Measurements from ENCODE around the gene ST7.
A peak's percentile ranks its signal among the peaks of the same experiment; 100 is the strongest.
"Not testable (repeated sequence)": the region's sequence is repeated elsewhere in the genome, so short reads cannot be mapped to it uniquely, and the experiment has no call there.

ST7 gene

GRCh38 chr7:117025891-117026290 lies 72.6 kb downstream of the ST7 start:
- no peak for TF ChIP-seq OSR1 (CRISPR knock-in tag; IDR thresholded peaks at IDR 0.05)
- TF ChIP-seq POU6F1 (CRISPR knock-in tag; IDR thresholded peaks at IDR 0.05; ENCODE audit: borderline replicate concordance, low read depth) = no peak
- TF ChIP-seq ZFP30 (CRISPR knock-in tag; IDR thresholded peaks at IDR 0.05) = no peak
- TF ChIP-seq BACH2 (CRISPR knock-in tag; IDR thresholded peaks at IDR 0.05; ENCODE audit: borderline replicate concordance) = no peak
- TF ChIP-seq ZFP3 (CRISPR knock-in tag; IDR thresholded peaks at IDR 0.05) = no peak
- TF ChIP-seq CREB5 (CRISPR knock-in tag; IDR thresholded peaks at IDR 0.05; ENCODE audit: low read depth) = no peak
- no peak for TF ChIP-seq TCF4 (CRISPR knock-in tag; IDR thresholded peaks at IDR 0.05; ENCODE audit: borderline replicate concordance)
- TF ChIP-seq ISL1 (CRISPR knock-in tag; IDR thresholded peaks at IDR 0.05) = no peak
- no peak for TF ChIP-seq TSHZ2 (CRISPR knock-in tag; IDR thresholded peaks at IDR 0.05)
- TF ChIP-seq GLIS3 (CRISPR knock-in tag; IDR thresholded peaks at IDR 0.05) = no peak
- no peak for TF ChIP-seq SNAI2 (CRISPR knock-in tag; IDR thresholded peaks at IDR 0.05)
- TF ChIP-seq CSDC2 (CRISPR knock-in tag; IDR thresholded peaks at IDR 0.05) = no peak
- TF ChIP-seq RARB (CRISPR knock-in tag; IDR thresholded peaks at IDR 0.05) = no peak
- TF ChIP-seq ZC3H10 (CRISPR knock-in tag; IDR thresholded peaks at IDR 0.05) = no peak
- TF ChIP-seq CSRNP3 (CRISPR knock-in tag; IDR thresholded peaks at IDR 0.05) = no peak
- no peak for TF ChIP-seq TOX (CRISPR knock-in tag; IDR thresholded peaks at IDR 0.05; ENCODE audit: borderline replicate concordance)
- TF ChIP-seq ESRRG (CRISPR knock-in tag; IDR thresholded peaks at IDR 0.05) = no peak
- ATAC-seq = no peak

- ATAC-seq = not testable (repeated sequence)
These were observed 77.0 kb downstream of the ST7 start for GRCh38 chr7:117030346-117030745.

- TF ChIP-seq ZNF8 (CRISPR knock-in tag; IDR thresholded peaks at IDR 0.05) = peak; percentile 83
These were observed 77.5 kb downstream of the ST7 start for GRCh38 chr7:117030793-117031192.

GRCh38 chr7:117032810-117033209 lies 79.5 kb downstream of the ST7 start:
- ATAC-seq = no peak
- no peak for TF ChIP-seq BACH2 (CRISPR knock-in tag; IDR thresholded peaks at IDR 0.05; ENCODE audit: borderline replicate concordance)
- no peak for TF ChIP-seq POU6F1 (CRISPR knock-in tag; IDR thresholded peaks at IDR 0.05; ENCODE audit: borderline replicate concordance, low read depth)
- no peak for TF ChIP-seq PATZ1 (CRISPR knock-in tag; IDR thresholded peaks at IDR 0.05; ENCODE audit: borderline replicate concordance)

More at GRCh38 chr7:117030793-117031192, 77.5 kb downstream of the ST7 start:
- not testable (repeated sequence) for ATAC-seq

All from SK-N-SH treated with all-trans-retinoic acid at 6 μM for 48 hours (cell line).